SU-DHL-6 (cell line): ENCODE results near the gene ZNF831.

Source experiments
- H2AFZ ChIP-seq: fragments of 200-600 bp; sonication (generic); 2 replicates; pipeline ENCODE4 v1.6.1; 2014; ENCODE audit warnings: low read depth, mild to moderate bottlenecking, moderate library complexity, mixed read lengths, antibody characterized with exemption, low read length; ENCODE audit not compliant: severe bottlenecking
- H3F3A ChIP-seq: fragments of 200-600 bp; shearing (Covaris generic); 2 replicates; pipeline ENCODE4 v1.6.0; 2016; ENCODE audit warnings: antibody characterized with exemption, mild to moderate bottlenecking; ENCODE audit not compliant: insufficient read depth
- H3K27ac ChIP-seq: fragments of 200-600 bp; sonication (generic); 2 replicates; pipeline ENCODE4 v1.5.1; 2016; ENCODE audit warnings: low read depth, mild to moderate bottlenecking, low read length, moderate library complexity, mixed read lengths
- H3K27me3 ChIP-seq: fragments of 200-600 bp; sonication (generic), shearing (Covaris generic); 2 replicates; pipeline ENCODE4 v1.6.0; 2014; ENCODE audit warnings: mild to moderate bottlenecking, low read length
- H3K36me3 ChIP-seq: fragments of 200-600 bp; sonication (generic); 2 replicates; pipeline ENCODE4 v1.6.1; 2014; ENCODE audit warnings: mild to moderate bottlenecking, low read length, mixed read lengths
- H3K4me2 ChIP-seq: fragments of 300-600, 200-600 bp; shearing (Covaris generic), sonication (generic); 2 replicates; pipeline ENCODE4 v1.6.0; 2014; ENCODE audit warnings: low read length, low read depth, mild to moderate bottlenecking; ENCODE audit not compliant: poor library complexity, severe bottlenecking
- H3K4me3 ChIP-seq: fragments of 200-600 bp; sonication (generic); 2 replicates; pipeline ENCODE4 v1.5.1; 2014; ENCODE audit warnings: antibody characterized with exemption, low read length, mild to moderate bottlenecking, mixed read lengths; ENCODE audit not compliant: insufficient read depth, poor library complexity, severe bottlenecking
- H3K79me2 ChIP-seq: fragments of 200-600 bp; sonication (generic); 2 replicates; pipeline ENCODE4 v1.6.1; 2014; ENCODE audit warnings: mild to moderate bottlenecking, low read length, moderate library complexity; ENCODE audit not compliant: insufficient read depth
- H3K9ac ChIP-seq: fragments of 200-600 bp; sonication (generic); 2 replicates; pipeline ENCODE4 v1.7.0; 2014; ENCODE audit warnings: mild to moderate bottlenecking, low read length
- H3K9me2 ChIP-seq: fragments of 200-600 bp; sonication (generic); replicated peaks from 2 replicates; pipeline ENCODE4 v1.6.1; 2014; ENCODE audit warnings: low read length; ENCODE audit not compliant: insufficient read depth
- H3K9me3 ChIP-seq: fragments of 200-600 bp; sonication (generic); 2 replicates; pipeline ENCODE4 v1.6.1; 2014; ENCODE audit warnings: low read length, mixed read lengths; ENCODE audit not compliant: insufficient read depth
- H4K20me1 ChIP-seq: fragments of 200-600 bp; sonication (generic); 2 replicates; pipeline ENCODE4 v1.6.1; 2014; ENCODE audit warnings: low read depth, mild to moderate bottlenecking, antibody characterized with exemption, low read length, moderate library complexity, mixed read lengths
- CTCF ChIP-seq: fragments of 200-600 bp; sonication (generic); IDR thresholded peaks from one replicate; pipeline ENCODE4 v1.5.1; 2017; ENCODE audit warnings: antibody characterized with exemption, mild to moderate bottlenecking, low read length, moderate library complexity; ENCODE audit not compliant: insufficient read depth, poor library complexity, severe bottlenecking
- EZH2phosphoT487 ChIP-seq: fragments of 200-600 bp; sonication (generic), shearing (Covaris generic); conservative IDR thresholded peaks from 2 replicates; pipeline ENCODE4 v1.6.1; 2018; ENCODE audit warnings: mild to moderate bottlenecking, antibody characterized with exemption, low read length, moderate library complexity, mixed read lengths

ZNF831 gene

GRCh38 chr20:59157064-59157463, 6.6 kb upstream of the ZNF831 start:
- Histone ChIP-seq H3K9me3 (no peaks in the 10 kb centered on the region), H3K27me3 (no peaks in the 10 kb centered on the region), H3K36me3 (no peaks in the 10 kb centered on the region), H3K4me2 (no peak overlapping the region), H3F3A (no peaks in the 10 kb centered on the region), H3K27ac (no peak overlapping the region), H3K9ac (no peak overlapping the region), H3K9me2 (no peaks in the 10 kb centered on the region), H3K4me3 (no peak overlapping the region), H3K79me2 (no peaks in the 10 kb centered on the region), H2AFZ (no peak overlapping the region), H4K20me1 (no peaks in the 10 kb centered on the region)
- TF ChIP-seq CTCF: no peak
- TF ChIP-seq EZH2phosphoT487: no peak

- H3K27me3 ChIP-seq: no peaks in the 10 kb centered on the region
Observed at GRCh38 chr20:59157531-59157930, 6.1 kb upstream of the ZNF831 start.

GRCh38 chr20:59157961-59158541, 5.6 kb upstream of the ZNF831 start:
- Histone ChIP-seq H3K4me3 (no peak overlapping the region), H3K9ac (no peak overlapping the region), H3K79me2 (no peaks in the 10 kb centered on the region), H3K4me2 (no peak overlapping the region), H3K9me3 (no peaks in the 10 kb centered on the region), H4K20me1 (no peaks in the 10 kb centered on the region), H3K36me3 (no peaks in the 10 kb centered on the region), H3K27ac (no peak overlapping the region), H3K27me3 (no peaks in the 10 kb centered on the region), H3F3A (no peaks in the 10 kb centered on the region), H2AFZ (no peak overlapping the region), H3K9me2 (no peaks in the 10 kb centered on the region)
- TF ChIP-seq EZH2phosphoT487 (no peak), CTCF (no peak)

More at GRCh38 chr20:59157531-59157930, 6.1 kb upstream of the ZNF831 start:
- Histone ChIP-seq H4K20me1 (no peaks in the 10 kb centered on the region), H3K4me3 (no peak overlapping the region), H3K9me3 (no peaks in the 10 kb centered on the region), H3K9ac (no peak overlapping the region), H3K79me2 (no peaks in the 10 kb centered on the region), H3K4me2 (no peak overlapping the region), H2AFZ (no peak overlapping the region), H3K9me2 (no peaks in the 10 kb centered on the region), H3F3A (no peaks in the 10 kb centered on the region), H3K27ac (no peak overlapping the region), H3K36me3 (no peaks in the 10 kb centered on the region)
- no peak for TF ChIP-seq CTCF
- no peak for TF ChIP-seq EZH2phosphoT487
